Activated CD8-positive, alpha-beta memory T cell treated with anti-CD3 and anti-CD28 coated beads, Interleukin-2, amount 50 U/mL, for 1 hour (primary cell): ENCODE results near the gene ZNF831.

Experiments used
- DNase-seq: peaks from one replicate; pipeline ENCODE4 v3.0.0-alpha.2; 2020; ENCODE audit errors: extremely low read depth

Gene ZNF831

GRCh38 chr20:59157531-59157930, 6.1 kb upstream of the ZNF831 start:
- DNase-seq: no peak

GRCh38 chr20:59157961-59158541, 5.6 kb upstream of the ZNF831 start:
- DNase-seq: no peak

- no peak for DNase-seq
Measured at GRCh38 chr20:59158673-59159072, 4.9 kb upstream of the ZNF831 start.

GRCh38 chr20:59159091-59159490, 4.5 kb upstream of the ZNF831 start:
- no peak for DNase-seq

DNA sequence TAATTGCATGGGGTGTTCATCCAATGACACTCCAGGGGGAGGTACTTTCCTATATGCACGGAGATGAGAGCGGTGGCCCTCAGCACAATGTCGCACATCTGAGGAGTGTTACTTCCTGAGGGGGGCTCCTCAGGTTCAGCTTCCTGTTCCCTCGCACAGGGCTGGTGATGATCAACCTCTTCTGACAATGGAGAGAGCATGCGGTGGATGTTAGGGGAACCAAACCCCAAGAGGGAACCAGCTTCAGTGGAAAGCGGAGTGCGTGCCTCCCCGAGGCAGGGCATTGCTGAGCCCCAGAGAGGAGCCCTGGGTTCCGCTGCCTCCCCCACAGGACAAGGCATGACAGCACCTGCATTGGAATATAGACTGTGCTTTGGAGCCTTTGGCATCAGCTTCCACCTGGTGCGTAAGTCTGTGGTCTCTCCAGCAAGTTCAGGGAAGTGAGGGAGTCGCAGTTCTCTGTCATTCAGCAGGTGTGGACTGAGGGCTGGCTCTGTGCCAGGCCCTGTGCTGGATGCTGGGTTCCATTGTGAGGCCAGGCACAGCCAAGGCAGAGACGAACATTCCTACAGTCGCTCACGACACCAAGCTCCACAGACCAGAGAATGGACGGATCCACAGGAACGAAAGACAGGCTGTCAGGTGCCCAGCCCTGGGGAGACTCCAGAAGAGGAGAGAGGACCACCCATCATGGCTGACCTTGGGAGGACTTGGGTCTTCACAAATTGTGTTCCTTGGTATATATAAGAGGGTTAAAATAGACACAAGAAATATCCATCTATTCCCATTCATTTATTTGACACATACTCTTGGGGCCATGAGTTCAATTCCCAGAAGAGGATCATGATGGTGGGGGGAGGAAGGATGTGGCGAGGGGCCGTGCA, 3.9 kb upstream of the ZNF831 start:
- peak; percentile 74 for DNase-seq

DNA sequence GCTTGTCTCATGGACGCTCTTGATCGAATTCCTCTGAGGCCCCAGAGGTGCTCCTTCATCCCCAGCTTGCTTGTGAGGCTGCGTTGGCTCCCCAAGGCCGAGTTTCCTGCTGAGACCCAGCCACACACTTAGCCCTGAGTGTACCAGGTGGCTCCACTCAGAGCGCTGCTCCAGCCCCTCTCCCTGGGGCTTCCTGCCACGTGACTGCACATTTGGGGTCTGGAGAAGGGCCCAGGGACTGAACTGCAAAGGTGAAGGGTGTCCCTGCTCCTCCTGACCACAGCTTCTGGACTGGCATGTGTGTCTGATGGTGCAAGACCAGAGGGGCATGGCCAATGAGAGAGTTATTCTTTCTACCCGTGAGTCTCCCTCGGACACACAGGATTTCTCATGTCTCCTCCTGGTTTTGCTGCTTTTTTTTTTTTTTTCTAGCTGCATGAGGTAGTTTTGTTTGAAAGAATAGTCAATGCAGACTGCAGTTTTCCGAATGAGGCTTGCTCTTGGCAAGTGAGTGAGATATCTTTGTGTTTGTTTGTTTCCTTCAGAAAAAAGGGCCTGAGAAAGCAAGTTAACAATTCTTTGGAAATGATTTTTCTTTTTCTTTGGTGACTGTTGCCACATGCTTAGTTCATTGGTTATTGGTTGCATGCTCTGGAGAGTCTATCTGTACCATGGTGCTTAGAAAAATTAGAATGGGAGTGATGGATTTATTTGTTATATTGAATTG, 3.1 kb upstream of the ZNF831 start:
- DNase-seq: no peak

GRCh38 chr20:59161721-59162120, 1.9 kb upstream of the ZNF831 start:
- DNase-seq: no peak

- no peak for DNase-seq
Measured at GRCh38 chr20:59164686-59165391, 1.2 kb downstream of the ZNF831 start.

DNA sequence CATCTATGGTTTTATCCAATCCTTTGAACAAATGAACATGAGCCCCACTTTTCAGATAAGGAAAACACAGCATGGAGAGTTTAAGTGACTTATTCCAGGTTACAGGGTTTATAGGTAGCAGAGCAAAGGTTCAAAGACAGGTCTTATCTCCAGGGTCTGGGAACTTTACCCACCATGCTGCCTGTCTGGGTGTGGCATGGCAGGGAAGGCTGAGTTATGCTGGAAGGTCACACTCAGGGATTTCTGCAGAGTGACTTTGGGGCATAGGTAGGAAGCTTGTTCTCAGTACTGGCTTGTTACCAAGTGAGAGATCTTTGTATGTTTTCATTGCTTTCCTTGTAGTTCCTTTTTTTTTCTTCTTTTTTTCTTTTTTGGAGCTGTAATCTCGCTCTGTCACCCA, 1.8 kb downstream of the ZNF831 start:
- no peak for DNase-seq

DNA sequence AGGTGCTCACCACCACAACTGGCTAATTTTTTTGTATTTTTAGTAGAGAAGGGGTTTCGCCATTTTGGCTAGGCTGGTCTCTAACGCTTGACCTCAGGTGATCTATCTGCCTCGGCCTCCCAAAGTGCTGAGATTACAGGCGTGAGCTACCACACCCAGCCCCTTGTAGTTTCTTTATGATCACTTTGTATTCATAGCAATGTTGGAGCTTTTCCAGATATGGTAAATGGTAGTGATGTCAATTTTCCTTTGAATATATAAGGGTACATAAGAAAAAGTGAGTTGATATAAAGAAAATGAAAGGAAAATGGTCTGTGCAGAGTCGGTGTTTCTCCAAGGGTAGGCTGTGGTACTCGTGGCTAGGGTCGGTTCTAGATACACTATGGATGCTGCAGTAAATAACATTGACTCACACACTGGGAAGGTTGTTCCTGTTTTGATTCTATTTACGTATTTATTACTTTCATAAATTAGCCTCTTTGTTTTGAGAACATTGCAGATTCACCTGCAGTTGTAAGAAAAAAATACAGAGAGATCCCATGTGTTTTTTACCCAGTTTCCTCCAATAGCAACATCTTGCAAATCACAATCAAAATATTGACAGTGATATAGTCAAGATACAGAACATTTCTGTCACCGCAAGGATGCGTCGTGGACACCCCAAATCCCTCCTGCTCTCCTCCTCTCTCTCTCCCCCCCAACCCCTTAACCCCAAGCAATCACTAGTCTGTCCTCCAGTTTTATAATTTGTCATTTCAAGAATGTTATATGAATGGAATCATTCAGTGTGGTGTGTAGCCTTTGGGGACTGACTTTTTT, 2.5 kb downstream of the ZNF831 start:
- DNase-seq: no peak

- no peak for DNase-seq
Measured at GRCh38 chr20:59170406-59171349, 7.1 kb downstream of the ZNF831 start.

DNA sequence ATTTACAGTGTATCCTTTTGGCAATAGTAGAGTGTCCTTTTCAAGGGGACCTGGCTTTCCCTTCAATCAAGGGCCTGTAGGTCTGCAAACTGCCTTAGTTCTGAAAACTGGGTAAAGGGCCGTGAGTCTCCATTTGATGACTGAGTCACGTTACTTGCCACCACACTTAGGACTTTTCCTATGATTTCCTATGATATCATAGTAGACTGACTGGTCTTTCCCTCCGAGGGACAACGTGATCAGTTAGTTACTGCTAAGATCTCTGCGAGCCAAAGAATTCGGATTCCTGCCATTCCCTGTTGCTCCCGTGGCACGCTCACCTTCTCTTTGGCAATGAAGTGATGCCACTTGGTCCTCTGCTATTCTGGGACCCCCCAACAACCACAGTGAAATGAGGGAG, 8.4 kb downstream of the ZNF831 start:
- DNase-seq: no peak

GRCh38 chr20:59173938-59174491, 10.4 kb downstream of the ZNF831 start:
- DNase-seq: no peak

DNA sequence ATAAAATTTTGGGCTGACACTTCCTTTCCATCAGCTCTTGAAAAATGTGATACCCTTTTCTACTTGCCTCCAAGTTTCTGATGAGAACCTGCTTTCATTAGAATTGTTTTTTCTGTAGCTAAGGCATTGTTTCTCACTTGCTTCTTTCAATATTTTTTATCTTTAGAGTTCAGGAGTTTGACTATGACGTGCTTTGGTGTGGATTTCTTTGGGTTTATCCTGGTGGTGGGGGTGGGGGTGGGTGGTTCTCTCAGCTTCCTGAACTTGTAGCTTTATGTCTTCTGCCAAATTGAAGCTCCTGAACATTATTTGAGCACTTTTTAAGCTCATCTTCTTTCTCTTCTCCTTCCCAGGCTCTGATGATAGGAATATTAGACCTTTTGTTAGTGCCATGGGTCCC, 11.4 kb downstream of the ZNF831 start:
- no peak for DNase-seq

GRCh38 chr20:59175861-59176260, 12.2 kb downstream of the ZNF831 start:
- no peak for DNase-seq

GRCh38 chr20:59176812-59177211, 13.2 kb downstream of the ZNF831 start:
- no peak for DNase-seq

DNA sequence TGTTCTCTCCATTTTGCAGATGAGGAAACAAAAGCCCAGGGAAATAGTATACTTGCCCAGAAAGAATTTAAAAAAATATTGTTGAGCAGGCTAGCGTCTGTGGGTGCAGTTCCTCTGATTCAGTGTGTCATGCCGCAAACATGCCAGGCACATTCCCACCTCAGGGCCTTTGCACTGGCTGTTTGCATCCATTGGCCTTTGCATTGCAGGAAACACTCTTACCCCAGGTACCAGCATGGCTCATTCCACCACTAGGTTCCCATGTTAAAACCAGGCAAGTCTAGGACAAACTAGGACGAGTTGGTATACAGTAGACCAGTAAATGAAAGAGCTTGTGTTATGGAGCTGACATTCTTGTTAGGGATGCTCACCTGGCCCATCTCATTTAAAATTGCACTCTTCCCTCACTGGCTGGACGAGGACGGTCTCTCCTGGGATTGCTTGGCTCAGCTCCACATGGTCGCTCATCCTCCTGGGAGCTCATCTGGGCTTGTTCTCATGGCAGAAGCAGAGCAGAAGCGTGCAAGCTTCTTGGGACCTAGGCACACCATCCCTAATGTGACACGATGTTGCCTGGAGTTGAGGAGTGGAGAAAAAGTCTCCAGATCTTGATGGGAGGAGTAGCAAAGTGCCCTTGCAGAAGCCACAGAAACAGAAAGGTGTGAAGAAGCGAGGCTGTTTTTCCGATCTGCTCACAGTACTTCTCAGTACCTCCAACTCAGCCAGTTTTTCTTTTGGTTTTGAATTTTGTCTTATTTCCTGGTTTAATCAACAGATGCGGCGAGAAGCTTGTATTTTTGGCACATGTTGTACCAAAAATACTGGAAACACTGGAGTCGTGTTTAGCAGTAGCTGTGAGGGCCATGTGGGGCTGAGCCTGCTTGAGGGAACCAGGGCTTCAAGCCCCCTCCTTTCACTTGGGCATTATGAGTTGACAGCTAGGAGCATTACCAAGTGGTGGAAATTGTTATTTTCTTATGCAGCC, 13.9 kb downstream of the ZNF831 start:
- no peak for DNase-seq

GRCh38 chr20:59178983-59179595, 15.5 kb downstream of the ZNF831 start:
- DNase-seq: no peak
